ENCODE measurements around the gene SORBS2.
"Not testable (repeated sequence)": the region's sequence is repeated elsewhere in the genome, so short reads cannot be mapped to it uniquely, and the experiment has no call there.

The SORBS2 gene

GRCh38 chr4:185710487-185710995 is 101.5 kb downstream of the SORBS2 start:
- DNase-seq (ENCODE audit: low read depth), result no peak
- no peak overlapping the region for H3K4me3 ChIP-seq (ENCODE audit: low read depth, low read length)
- no peak for TF ChIP-seq CTCF (IDR thresholded peaks at IDR 0.05; ENCODE audit: low read depth, low read length, missing control alignments)

GRCh38 chr4:185709802-185710486 is 102.0 kb downstream of the SORBS2 start:
- no peak overlapping the region for H3K4me3 ChIP-seq (ENCODE audit: low read depth, low read length)
- TF ChIP-seq CTCF (IDR thresholded peaks at IDR 0.05; ENCODE audit: low read depth, low read length, missing control alignments), result no peak
- no peak for DNase-seq (ENCODE audit: low read depth)

GRCh38 chr4:185708348-185708747 is 103.6 kb downstream of the SORBS2 start:
- DNase-seq (ENCODE audit: low read depth), result no peak
- no peak for TF ChIP-seq CTCF (IDR thresholded peaks at IDR 0.05; ENCODE audit: low read depth, low read length, missing control alignments)
- H3K4me3 ChIP-seq (ENCODE audit: low read depth, low read length), result no peak overlapping the region

GRCh38 chr4:185707622-185708021 is 104.4 kb downstream of the SORBS2 start:
- H3K4me3 ChIP-seq (ENCODE audit: low read depth, low read length); DNase-seq (ENCODE audit: low read depth): not testable (repeated sequence)

- H3K4me3 ChIP-seq (ENCODE audit: low read depth, low read length), result no peak overlapping the region
- DNase-seq (ENCODE audit: low read depth), result no peak
- TF ChIP-seq CTCF (IDR thresholded peaks at IDR 0.05; ENCODE audit: low read depth, low read length, missing control alignments), result no peak
Measured at GRCh38 chr4:185702147-185702663, 109.8 kb downstream of the SORBS2 start.

GRCh38 chr4:185700630-185701029 is 111.4 kb downstream of the SORBS2 start:
- no peak for TF ChIP-seq CTCF (IDR thresholded peaks at IDR 0.05; ENCODE audit: low read depth, low read length, missing control alignments)
- DNase-seq (ENCODE audit: low read depth), result no peak
- no peak overlapping the region for H3K4me3 ChIP-seq (ENCODE audit: low read depth, low read length)

- TF ChIP-seq CTCF (IDR thresholded peaks at IDR 0.05; ENCODE audit: low read depth, low read length, missing control alignments), result no peak
Measured at GRCh38 chr4:185700048-185700447, 111.9 kb downstream of the SORBS2 start.

More at GRCh38 chr4:185700048-185700447, 111.9 kb downstream of the SORBS2 start:
- DNase-seq (ENCODE audit: low read depth), result no peak
- H3K4me3 ChIP-seq (ENCODE audit: low read depth, low read length), result no peak overlapping the region
